CD14-positive monocyte (primary cell): ENCODE measurements around the gene CACNA1G. TPM values are rescaled to one million over a fixed set of nuclear protein-coding genes. Genes with fewer than 3 reads are reported as not detected.
A peak's percentile ranks its signal among the peaks of the same experiment; 100 is the strongest.

Source experiments
- DNase-seq, 3 donors: peaks; one replicate each; pipeline ENCODE4 v3.0.0-alpha.2; 2011 to 2022
- H2AFZ ChIP-seq: 2 replicates; pipeline ENCODE4 v1.6.0; 2012; ENCODE audit warnings: mild to moderate bottlenecking, low read depth, low read length, inconsistent platforms; ENCODE audit not compliant: insufficient read depth, poor library complexity, severe bottlenecking
- H3K27ac ChIP-seq, 2 donors: 1 replicate in 1 of 2; 2 replicates in 1 of 2; pipeline ENCODE4 v1.5.1; 2012 to 2013; ENCODE audit warnings: low read length in 2 of 2, control low read depth in 1 of 2, inconsistent platforms in 1 of 2, low read depth in 1 of 2, mild to moderate bottlenecking in 1 of 2
- H3K27me3 ChIP-seq, 2 donors: one replicate each; pipeline versions ENCODE4 v1.6.0 to v1.6.1; 2011 to 2013; ENCODE audit warnings: low read length in 2 of 2; ENCODE audit not compliant: control insufficient read depth in 2 of 2, insufficient read depth in 2 of 2
- H3K36me3 ChIP-seq, 2 donors: replicated peaks in 1 of 2; 1 replicate in 1 of 2; 2 replicates in 1 of 2; pipeline versions ENCODE4 v1.5.1 to v1.6.1; 2012 to 2013; ENCODE audit warnings: low read length in 2 of 2, control low read depth in 1 of 2, inconsistent platforms in 1 of 2, mild to moderate bottlenecking in 1 of 2; ENCODE audit not compliant: insufficient read depth in 2 of 2, control insufficient read depth in 1 of 2
- H3K4me1 ChIP-seq, 2 donors: 1 replicate in 1 of 2; 2 replicates in 1 of 2; pipeline versions ENCODE4 v1.5.1 to v1.6.1; 2012 to 2013; ENCODE audit warnings: low read length in 2 of 2, control low read depth in 1 of 2, inconsistent platforms in 1 of 2, mild to moderate bottlenecking in 1 of 2, moderate library complexity in 1 of 2; ENCODE audit not compliant: insufficient read depth in 2 of 2, control insufficient read depth in 1 of 2
- H3K4me2 ChIP-seq: replicated peaks from 2 replicates; pipeline ENCODE3; 2012; ENCODE audit warnings: low read length, moderate library complexity, mild to moderate bottlenecking; ENCODE audit not compliant: poor library complexity, severe bottlenecking; ENCODE audit errors: extremely low read depth
- H3K4me3 ChIP-seq, 3 experiments: fragments of 200-600 bp in 1 of 3; sonication (generic) in 1 of 3; replicated peaks in 1 of 3; 1 replicate in 2 of 3; 2 replicates in 1 of 3; pipeline ENCODE4 v1.5.1; 2011 to 2013; ENCODE audit warnings: low read length in 3 of 3, mild to moderate bottlenecking in 3 of 3, control low read depth in 2 of 3, low read depth in 2 of 3, inconsistent platforms in 1 of 3, moderate library complexity in 1 of 3
- H3K79me2 ChIP-seq: 2 replicates; pipeline ENCODE4 v1.6.0; 2012; ENCODE audit warnings: mild to moderate bottlenecking, control low read depth, inconsistent platforms, low read length, moderate library complexity; ENCODE audit not compliant: insufficient read depth
- H3K9ac ChIP-seq: 2 replicates; pipeline ENCODE4 v1.6.0; 2017; ENCODE audit warnings: low read length, mild to moderate bottlenecking; ENCODE audit not compliant: insufficient read depth, poor library complexity, severe bottlenecking
- H3K9me3 ChIP-seq, 2 donors: replicated peaks in 1 of 2; 1 replicate in 1 of 2; 2 replicates in 1 of 2; pipeline versions ENCODE4 v1.5.1 to v1.6.1; 2012 to 2013; ENCODE audit warnings: low read length in 2 of 2, control low read depth in 1 of 2; ENCODE audit not compliant: control insufficient read depth in 1 of 2, insufficient read depth in 1 of 2
- H4K20me1 ChIP-seq: 2 replicates; pipeline ENCODE4 v1.6.0; 2012; ENCODE audit warnings: mild to moderate bottlenecking, low read length, control low read depth, moderate library complexity; ENCODE audit not compliant: insufficient read depth
- H3K27ac Mint-ChIP-seq, 7 donors: one replicate each; pipeline ENCODE4 v1.8.0; 2020; ENCODE audit warnings: mild to moderate bottlenecking in 7 of 7, mixed read lengths in 7 of 7, moderate library complexity in 6 of 7, inconsistent platforms in 2 of 7
- H3K27me3 Mint-ChIP-seq, 3 donors: one replicate each; pipeline ENCODE4 v1.8.0; 2021 to 2022; ENCODE audit warnings: low read depth in 3 of 3, mild to moderate bottlenecking in 3 of 3, mixed read lengths in 3 of 3, moderate library complexity in 3 of 3, inconsistent platforms in 1 of 3
- H3K36me3 Mint-ChIP-seq, 2 donors: one replicate each; pipeline ENCODE4 v1.8.0; 2020; ENCODE audit warnings: mixed read lengths in 2 of 2, inconsistent platforms in 1 of 2, mild to moderate bottlenecking in 1 of 2
- H3K4me1 Mint-ChIP-seq: one replicate; pipeline ENCODE4 v1.8.0; 2020; ENCODE audit warnings: mild to moderate bottlenecking, mixed read lengths
- H3K4me3 Mint-ChIP-seq, 2 donors: one replicate each; pipeline ENCODE4 v1.8.0; 2020; ENCODE audit warnings: mild to moderate bottlenecking in 2 of 2, mixed read lengths in 2 of 2, moderate library complexity in 1 of 2
- H3K9me3 Mint-ChIP-seq, 7 donors: one replicate each; pipeline ENCODE4 v1.8.0; 2020 to 2022; ENCODE audit warnings: mixed read lengths in 7 of 7, mild to moderate bottlenecking in 6 of 7, moderate library complexity in 6 of 7, inconsistent platforms in 2 of 7
- WGBS: methylation state at CpG from one replicate; pipeline ENCODE4 v1.1.5; 2013; ENCODE audit warnings: missing lambda C conversion rate; ENCODE audit not compliant: insufficient coverage; 5-methylcytosine and 5-hydroxymethylcytosine counted together
- intact Hi-C, 2 donors: fragments of 100-400 bp; cut with micrococcal nuclease; formaldehyde crosslinking; loops; one replicate each; pipeline versions ENCODE4 v1.15.0 to v1.15.1; 2023
- polyA plus RNA-seq, 3 donors: library from polyadenylated mRNA; depleted of rRNA in 1 of 3; unstranded in 2 of 3; stranded (reverse) in 1 of 3; fragments of 300-500 nt in 2 of 3; fragments of >200 nt in 1 of 3; fragmentation: Illumina TruSeq in 2 of 3; gene quantifications; 1 replicate in 2 of 3; 2 replicates in 1 of 3; pipeline ENCODE4 v1.2.3, GENCODE V29; 2012 to 2021
- TF ChIP-seq, protein P1 (sequence below): fragments of 200-600 bp; IDR thresholded peaks from one replicate; pipeline ENCODE4 v1.8.0; 2022; ENCODE audit warnings: antibody characterized with exemption, mild to moderate bottlenecking

The CACNA1G gene
- polyA plus RNA-seq, 3 donors = 0.03 TPM; not detected in 2

GRCh38 chr17:50554201-50554600 lies 6.3 kb upstream of the CACNA1G start:
- Mint-ChIP-seq H3K36me3 (peaks cover 10 to 11% of the 10 kb centered on the region in 2 donors), H3K27me3 (peaks cover 14 to 27% (median 23%) of the 10 kb centered on the region in 3 donors), H3K9me3 (peaks cover 0 to 9% (median 0%) of the 10 kb centered on the region in 7 donors), H3K4me1 (peaks cover 8% of the 10 kb centered on the region), H3K27ac (no peak overlapping the region), H3K4me3 (no peak overlapping the region)
- no peaks in the 10 kb centered on the region for H3K79me2 ChIP-seq
- DNase-seq = no peak
- WGBS = 95% methylated on average over 13 of the region's 17 CpGs
- no peaks in the 10 kb centered on the region for H4K20me1 ChIP-seq
- TF ChIP-seq, protein P1, sequence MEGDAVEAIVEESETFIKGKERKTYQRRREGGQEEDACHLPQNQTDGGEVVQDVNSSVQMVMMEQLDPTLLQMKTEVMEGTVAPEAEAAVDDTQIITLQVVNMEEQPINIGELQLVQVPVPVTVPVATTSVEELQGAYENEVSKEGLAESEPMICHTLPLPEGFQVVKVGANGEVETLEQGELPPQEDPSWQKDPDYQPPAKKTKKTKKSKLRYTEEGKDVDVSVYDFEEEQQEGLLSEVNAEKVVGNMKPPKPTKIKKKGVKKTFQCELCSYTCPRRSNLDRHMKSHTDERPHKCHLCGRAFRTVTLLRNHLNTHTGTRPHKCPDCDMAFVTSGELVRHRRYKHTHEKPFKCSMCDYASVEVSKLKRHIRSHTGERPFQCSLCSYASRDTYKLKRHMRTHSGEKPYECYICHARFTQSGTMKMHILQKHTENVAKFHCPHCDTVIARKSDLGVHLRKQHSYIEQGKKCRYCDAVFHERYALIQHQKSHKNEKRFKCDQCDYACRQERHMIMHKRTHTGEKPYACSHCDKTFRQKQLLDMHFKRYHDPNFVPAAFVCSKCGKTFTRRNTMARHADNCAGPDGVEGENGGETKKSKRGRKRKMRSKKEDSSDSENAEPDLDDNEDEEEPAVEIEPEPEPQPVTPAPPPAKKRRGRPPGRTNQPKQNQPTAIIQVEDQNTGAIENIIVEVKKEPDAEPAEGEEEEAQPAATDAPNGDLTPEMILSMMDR = no peak
- H3K4me1 ChIP-seq = peaks cover 8 to 9% of the 10 kb centered on the region in 2 donors
- H3K27me3 ChIP-seq = peaks cover 12 to 26% of the 10 kb centered on the region in 2 donors
- H3K4me2 ChIP-seq = no peak overlapping the region
- no peak overlapping the region for H3K4me3 ChIP-seq
- peaks cover 7 to 20% of the 10 kb centered on the region in 2 donors for H3K36me3 ChIP-seq
- H3K9me3 ChIP-seq = peaks cover 0 to 4% of the 10 kb centered on the region in 2 donors
- intact Hi-C loops = loop anchor here in 1 of 2 donors (5.0 kb wide), 1 partner anchor 128 kb away; no protein-coding TSS in a partner anchor
- H3K9ac ChIP-seq = no peak overlapping the region
- no peak overlapping the region for H2AFZ ChIP-seq
- H3K27ac ChIP-seq = no peak overlapping the region

GRCh38 chr17:50556803-50557202 lies 3.7 kb upstream of the CACNA1G start:
- intact Hi-C loops = no loop called here
- Histone ChIP-seq H3K9ac (no peak overlapping the region), H3K4me1 (peaks cover 30 to 31% of the 10 kb centered on the region in 2 donors), H3K4me3 (no peak overlapping the region), H4K20me1 (peaks cover 5% of the 10 kb centered on the region), H3K36me3 (peaks cover 7 to 10% of the 10 kb centered on the region in 2 donors), H3K79me2 (no peaks in the 10 kb centered on the region), H3K4me2 (no peak overlapping the region), H2AFZ (no peak overlapping the region), H3K9me3 (peaks cover 0 to 4% of the 10 kb centered on the region in 2 donors), H3K27ac (no peak overlapping the region), H3K27me3 (peaks cover 20 to 45% of the 10 kb centered on the region in 2 donors)
- Mint-ChIP-seq H3K27ac (no peak overlapping the region), H3K4me1 (peaks cover 18% of the 10 kb centered on the region), H3K27me3 (peaks cover 26 to 52% (median 42%) of the 10 kb centered on the region in 3 donors), H3K4me3 (peak overlapping the region in 1 of 2 donors; percentile 20), H3K36me3 (peaks cover 6 to 11% of the 10 kb centered on the region in 2 donors), H3K9me3 (peaks cover 0 to 16% (median 0%) of the 10 kb centered on the region in 7 donors)
- no peak for DNase-seq
- 60% methylated on average over 2 of the region's 5 CpGs for WGBS
- TF ChIP-seq, protein P1 = no peak
